K562 (cell line): Measurements from ENCODE around the gene TFEB. TPM values are rescaled to one million over a fixed set of nuclear protein-coding genes. Genes with fewer than 3 reads are reported as not detected.
A peak's percentile ranks its signal among the peaks of the same experiment; 100 is the strongest.

ENCODE experiments used
- ATAC-seq: fragments of 200-7000 bp; cut with Tn5 transposase; 3 replicates; pipeline ENCODE4 v1.9.1; 2020; ENCODE audit warnings: moderate library complexity
- BruUV-seq: library from RNA; stranded (reverse); fragments of 400-500 nt; replicated peaks from 2 replicates; lab custom pipeline; 2021; lab: Mats Ljungman, UMichigan
- CTCF ChIA-PET: fragments of 300-600 bp; formaldehyde crosslinking; extraction: SDS; loops from one replicate; lab custom pipeline; 2021; ENCODE audit warnings: low intra/inter-chr PET ratio; lab: Yijun Ruan, JAX
- POLR2A ChIA-PET: fragments of 300-600, 350-650 bp; sonication (Branson Sonifier 250); formaldehyde crosslinking; extraction: SDS; loops from one replicate; lab custom pipeline; 2021; ENCODE audit warnings: antibody characterized with exemption, inconsistent platforms; lab: Yijun Ruan, JAX
- DNase-seq, 4 experiments: peaks; one replicate each; pipeline versions ENCODE4 v3.0.0 to v3.0.0-alpha.2; 2011 to 2018; ENCODE audit warnings: low spot score in 3 of 4, mixed read lengths in 3 of 4; ENCODE audit errors: extremely low read depth in 1 of 4
- FAIRE-seq: peaks from 2 replicates; lab custom pipeline; 2011; peaks lifted over from hg19 to GRCh38; lab: Jason Lieb, UNC
- H2AFZ ChIP-seq: 2 replicates; pipeline ENCODE4 v1.6.0; 2011; ENCODE audit warnings: low read depth, low read length, control low read depth, inconsistent platforms
- H3K27ac ChIP-seq: fragments of 200-600 bp; 3 replicates; pipeline ENCODE4 v1.8.0; 2011; ENCODE audit warnings: low read depth, mild to moderate bottlenecking, control low read depth, inconsistent platforms, low read length, moderate library complexity, mixed read lengths; ENCODE audit errors: extremely low read depth
- H3K27me3 ChIP-seq, 2 experiments: fragments of 300-600 bp in 1 of 2; 2 replicates in 1 of 2; 3 replicates in 1 of 2; pipeline versions ENCODE4 v1.6.0 to v1.8.0; 2011; ENCODE audit warnings: inconsistent platforms in 2 of 2, low read length in 2 of 2, mild to moderate bottlenecking in 1 of 2, mixed read lengths in 1 of 2, moderate library complexity in 1 of 2; ENCODE audit not compliant: control insufficient read depth in 2 of 2, insufficient read depth in 2 of 2
- H3K36me3 ChIP-seq: fragments of 300-600 bp; 3 replicates; pipeline ENCODE4 v1.8.0; 2011; ENCODE audit warnings: mild to moderate bottlenecking, low read length, inconsistent platforms; ENCODE audit not compliant: control insufficient read depth, insufficient read depth
- H3K4me1 ChIP-seq, 2 experiments: fragments of 200-600 bp in 1 of 2; replicated peaks in 1 of 2; 2 replicates in 1 of 2; 3 replicates in 1 of 2; pipeline versions ENCODE4 v1.5.1 to v1.8.0; 2011; ENCODE audit warnings: inconsistent platforms in 2 of 2, low read length in 2 of 2, mild to moderate bottlenecking in 1 of 2, mixed read lengths in 1 of 2, moderate library complexity in 1 of 2; ENCODE audit not compliant: control insufficient read depth in 2 of 2, insufficient read depth in 2 of 2
- H3K4me2 ChIP-seq: 2 replicates; pipeline ENCODE4 v1.6.1; 2011; ENCODE audit warnings: low read length, control low read depth, inconsistent platforms, mixed read lengths; ENCODE audit not compliant: insufficient read depth
- H3K4me3 ChIP-seq: fragments of 200-600 bp; sonication (generic), shearing (Covaris generic); 2 replicates; pipeline ENCODE4 v1.5.1; 2016; ENCODE audit warnings: control low read depth, inconsistent platforms
- H3K79me2 ChIP-seq: fragments of 200-600 bp; 3 replicates; pipeline ENCODE4 v1.8.0; 2011; ENCODE audit warnings: low read length, inconsistent platforms; ENCODE audit not compliant: control insufficient read depth, insufficient read depth
- H3K9ac ChIP-seq, 2 experiments: 2 replicates each; pipeline versions ENCODE4 v1.6.0 to v1.6.1; 2011; ENCODE audit warnings: low read depth in 2 of 2, low read length in 2 of 2, control low read depth in 1 of 2, inconsistent platforms in 1 of 2, mild to moderate bottlenecking in 1 of 2, mixed read lengths in 1 of 2; ENCODE audit not compliant: insufficient read depth in 1 of 2
- H3K9me1 ChIP-seq: one replicate; pipeline ENCODE4 v1.6.0; 2011; ENCODE audit warnings: inconsistent platforms, mild to moderate bottlenecking, low read length, moderate library complexity; ENCODE audit not compliant: control insufficient read depth, insufficient read depth
- H3K9me3 ChIP-seq: replicated peaks from 2 replicates; pipeline ENCODE4 v1.5.1; 2011; ENCODE audit warnings: low read depth, low read length, inconsistent platforms; ENCODE audit not compliant: control insufficient read depth, insufficient read depth
- H4K20me1 ChIP-seq: replicated peaks from 2 replicates; pipeline ENCODE4 v1.6.1; 2011; ENCODE audit warnings: low read length, inconsistent platforms, mixed read lengths; ENCODE audit not compliant: control insufficient read depth, insufficient read depth
- BHLHE40 ChIP-seq: IDR thresholded peaks from 2 replicates; pipeline ENCODE4 v1.6.1; 2011; ENCODE audit warnings: low read length, improper control_type of control experiment
- BRCA1 ChIP-seq, 2 experiments: fragments of 450-650 bp in 1 of 2; sonication (generic) in 1 of 2; formaldehyde crosslinking in 1 of 2; IDR thresholded peaks; 2 replicates each; pipeline versions ENCODE4 v1.5.0 to v1.6.1; 2017 to 2020; ENCODE audit warnings: mild to moderate bottlenecking in 1 of 2, missing genetic modification reagents in 1 of 2
- FOXA3 ChIP-seq, 2 experiments: fragments of 450-650 bp in 1 of 2; sonication (generic) in 1 of 2; formaldehyde crosslinking; IDR thresholded peaks in 1 of 2; conservative IDR thresholded peaks in 1 of 2; 2 replicates each; pipeline versions ENCODE4 v1.4.0 to v1.8.0; 2020 to 2022; ENCODE audit warnings: mild to moderate bottlenecking in 2 of 2, missing genetic modification reagents in 1 of 2
- GMEB1 ChIP-seq: fragments of 250-450 bp; sonication (Bioruptor Pico); IDR thresholded peaks from 2 replicates; pipeline ENCODE4 v1.4.0; 2020; ENCODE audit warnings: mild to moderate bottlenecking
- HMBOX1 ChIP-seq: sonication (generic); IDR thresholded peaks from 2 replicates; pipeline ENCODE4 v1.6.1; 2016
- HNRNPH1 ChIP-seq: fragments of 200-400 bp; formaldehyde crosslinking; optimal IDR thresholded peaks from 2 replicates; pipeline ENCODE3; 2017; ENCODE audit warnings: low read depth, mild to moderate bottlenecking, low read length, moderate library complexity
- KAT7 ChIP-seq: sonication (generic); formaldehyde crosslinking; IDR thresholded peaks from 2 replicates; pipeline ENCODE4 v1.8.0; 2022; ENCODE audit warnings: missing genetic modification reagents, mild to moderate bottlenecking, borderline replicate concordance
- L3MBTL2 ChIP-seq: fragments of 450-650 bp; IDR thresholded peaks from 2 replicates; pipeline ENCODE4 v1.6.1; 2016; ENCODE audit warnings: mild to moderate bottlenecking, moderate library complexity
- NBN ChIP-seq: fragments of 450-650 bp; IDR thresholded peaks from 2 replicates; pipeline ENCODE4 v1.6.1; 2016; ENCODE audit warnings: low read depth, mild to moderate bottlenecking
- NR1H2 ChIP-seq: sonication (generic); formaldehyde crosslinking; IDR thresholded peaks from 2 replicates; pipeline ENCODE4 v1.4.0; 2020; ENCODE audit warnings: mild to moderate bottlenecking, missing genetic modification reagents
- POLR2AphosphoS2 ChIP-seq: IDR thresholded peaks from 2 replicates; pipeline ENCODE4 v1.6.1; 2012; ENCODE audit warnings: low read length, improper control_type of control experiment
- U2AF2 ChIP-seq: fragments of 200-400 bp; formaldehyde crosslinking; optimal IDR thresholded peaks from 2 replicates; pipeline ENCODE3; 2017; ENCODE audit warnings: low read depth, mild to moderate bottlenecking, low read length
- WGBS: fragments of 100-300 bp; shearing (Covaris generic); methylation state at CpG from one replicate; pipeline ENCODE4 v1.1.6; 2016; ENCODE audit warnings: low coverage, mixed read lengths; ENCODE audit not compliant: insufficient coverage; ENCODE audit errors: missing lambda C conversion rate; 5-methylcytosine and 5-hydroxymethylcytosine counted together
- in situ Hi-C: fragments of 300-500 bp; cut with MboI; formaldehyde crosslinking; loops from 4 replicates; pipeline ENCODE4 v1.15.0; 2018; ENCODE audit warnings: inconsistent platforms, mixed read lengths
- intact Hi-C: fragments of 100-400 bp; cut with micrococcal nuclease; formaldehyde crosslinking; loops from 2 replicates; pipeline ENCODE4 v1.14.2; 2022
- polyA plus RNA-seq, 8 experiments: library from polyadenylated mRNA; depleted of rRNA in 4 of 8; stranded (reverse) in 5 of 8; unstranded in 3 of 8; fragments of >200 nt; fragmentation: Nextera tagmentation in 2 of 8; fragmentation: Illumina TruSeq in 1 of 8; extraction: Ambion mirVana in 2 of 8; extraction: Trizol in 1 of 8; gene quantifications; 2 replicates each; pipeline versions ENCODE4 v1.2.1 to v1.2.3, GENCODE V29; 2011 to 2014; ENCODE audit warnings: inconsistent platforms in 1 of 8, missing spikeins in 1 of 8
- total RNA-seq, 7 experiments: library from RNA; depleted of rRNA in 6 of 7; stranded (reverse); fragments of >200 nt in 6 of 7; fragmentation: Illumina TruSeq in 2 of 7; extraction: Trizol in 2 of 7; gene quantifications; 2 replicates each; pipeline versions ENCODE4 v1.2.1 to v1.2.3, GENCODE V29; 2011 to 2021; ENCODE audit warnings: low replicate concordance in 1 of 7
- TF ChIP-seq, protein P1 (sequence below), 2 experiments: IDR thresholded peaks; 2 replicates each; pipeline ENCODE4 v1.6.1; 2011; ENCODE audit warnings: borderline replicate concordance in 1 of 2, control low read depth in 1 of 2, low read depth in 1 of 2, low read length in 1 of 2, mild to moderate bottlenecking in 1 of 2, mixed read lengths in 1 of 2, moderate library complexity in 1 of 2; ENCODE audit not compliant: insufficient read depth in 1 of 2, insufficient read length in 1 of 2, poor library complexity in 1 of 2, severe bottlenecking in 1 of 2; ENCODE audit errors: extremely low read depth in 1 of 2

The TFEB gene
- total and polyA plus RNA-seq, 9 of the 15 experiments (the other 6 are each of a cell fraction or from before 2014, with no cell fraction given) = 0.04 to 4.7 (median 2.0) TPM

GRCh38 chr6:41659935-41660334 is 75.5 kb downstream of the TFEB start:
- ATAC-seq (peak; percentile 19; the same call in 2 of the 3 replicates), FAIRE-seq (no peak), DNase-seq (no peak)
- Histone ChIP-seq H3K4me2 (no peak overlapping the region), H3K4me3 (no peak overlapping the region), H3K36me3 (no peaks in the 10 kb centered on the region), H3K27me3 (peaks cover 47 to 69% of the 10 kb centered on the region in 2 experiments), H3K79me2 (no peaks in the 10 kb centered on the region), H3K9ac (no peak overlapping the region), H3K4me1 (peaks cover 0 to 3% of the 10 kb centered on the region in 2 experiments; a peak in 2 of 5 replicates), H3K27ac (no peak overlapping the region), H2AFZ (no peak overlapping the region), H4K20me1 (peaks cover 10% of the 10 kb centered on the region; the same call in 1 of the 2 replicates), H3K9me1 (no peaks in the 10 kb centered on the region), H3K9me3 (no peaks in the 10 kb centered on the region)
- ChIA-PET POLR2A (interaction anchor here (0.7 to 1.3 kb wide), 2 partner anchors 18 to 19 kb away, joined by 3 to 4 read pairs; no protein-coding TSS in a partner anchor), CTCF (no interaction called here)
- WGBS = 0% methylated on average over 7 of the region's 7 CpGs
- in situ Hi-C loops = no loop called here
- BruUV-seq = no TSS peak
- intact Hi-C loops = no loop called here
- TF ChIP-seq BHLHE40 (peak; percentile 54; the same call in 1 of the 2 replicates), HNRNPH1 (no peak), HMBOX1 (no peak), U2AF2 (no peak), GMEB1 (no peak), NR1H2 (CRISPR knock-in tag) (no peak), BRCA1 (IDR thresholded peaks at IDR 0.05) (no peak), BRCA1 (CRISPR knock-in tag; IDR thresholded peaks at IDR 0.05) (no peak), POLR2AphosphoS2 (no peak), NBN (no peak), KAT7 (CRISPR knock-in tag) (no peak), L3MBTL2 (peak; percentile 41), FOXA3 (CRISPR knock-in tag; conservative IDR thresholded peaks at IDR 0.05 in 1 of 2, IDR thresholded peaks at IDR 0.05 in 1 of 2) (peak in 1 of 2 experiments; percentile 62; a peak in 2 of 4 replicates)
- TF ChIP-seq, protein P1, sequence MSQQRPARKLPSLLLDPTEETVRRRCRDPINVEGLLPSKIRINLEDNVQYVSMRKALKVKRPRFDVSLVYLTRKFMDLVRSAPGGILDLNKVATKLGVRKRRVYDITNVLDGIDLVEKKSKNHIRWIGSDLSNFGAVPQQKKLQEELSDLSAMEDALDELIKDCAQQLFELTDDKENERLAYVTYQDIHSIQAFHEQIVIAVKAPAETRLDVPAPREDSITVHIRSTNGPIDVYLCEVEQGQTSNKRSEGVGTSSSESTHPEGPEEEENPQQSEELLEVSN (IDR thresholded peaks at IDR 0.05; ENCODE audit: borderline replicate concordance in 1 of 2, extremely low read depth in 1 of 2, insufficient read depth in 1 of 2, insufficient read length in 1 of 2, low read depth in 1 of 2, low read length in 1 of 2, poor library complexity in 1 of 2, severe bottlenecking in 1 of 2) = peak in 1 of 2 experiments; percentile 16
